CD14-positive monocyte (primary cell): ENCODE measurements around the gene CHMP1B. TPM values are rescaled to one million over a fixed set of nuclear protein-coding genes. Genes with fewer than 3 reads are reported as not detected.

Experiments
- DNase-seq, 3 donors: peaks; one replicate each; pipeline ENCODE4 v3.0.0-alpha.2; 2011 to 2022
- H2AFZ ChIP-seq: 2 replicates; pipeline ENCODE4 v1.6.0; 2012; ENCODE audit warnings: mild to moderate bottlenecking, low read depth, low read length, inconsistent platforms; ENCODE audit not compliant: insufficient read depth, poor library complexity, severe bottlenecking
- H3K27ac ChIP-seq, 2 donors: 1 replicate in 1 of 2; 2 replicates in 1 of 2; pipeline ENCODE4 v1.5.1; 2012 to 2013; ENCODE audit warnings: low read length in 2 of 2, control low read depth in 1 of 2, inconsistent platforms in 1 of 2, low read depth in 1 of 2, mild to moderate bottlenecking in 1 of 2
- H3K27me3 ChIP-seq, 2 donors: one replicate each; pipeline versions ENCODE4 v1.6.0 to v1.6.1; 2011 to 2013; ENCODE audit warnings: low read length in 2 of 2; ENCODE audit not compliant: control insufficient read depth in 2 of 2, insufficient read depth in 2 of 2
- H3K36me3 ChIP-seq, 2 donors: replicated peaks in 1 of 2; 1 replicate in 1 of 2; 2 replicates in 1 of 2; pipeline versions ENCODE4 v1.5.1 to v1.6.1; 2012 to 2013; ENCODE audit warnings: low read length in 2 of 2, control low read depth in 1 of 2, inconsistent platforms in 1 of 2, mild to moderate bottlenecking in 1 of 2; ENCODE audit not compliant: insufficient read depth in 2 of 2, control insufficient read depth in 1 of 2
- H3K4me1 ChIP-seq, 2 donors: 1 replicate in 1 of 2; 2 replicates in 1 of 2; pipeline versions ENCODE4 v1.5.1 to v1.6.1; 2012 to 2013; ENCODE audit warnings: low read length in 2 of 2, control low read depth in 1 of 2, inconsistent platforms in 1 of 2, mild to moderate bottlenecking in 1 of 2, moderate library complexity in 1 of 2; ENCODE audit not compliant: insufficient read depth in 2 of 2, control insufficient read depth in 1 of 2
- H3K4me2 ChIP-seq: replicated peaks from 2 replicates; pipeline ENCODE3; 2012; ENCODE audit warnings: low read length, moderate library complexity, mild to moderate bottlenecking; ENCODE audit not compliant: poor library complexity, severe bottlenecking; ENCODE audit errors: extremely low read depth
- H3K4me3 ChIP-seq, 3 experiments: fragments of 200-600 bp in 1 of 3; sonication (generic) in 1 of 3; replicated peaks in 1 of 3; 1 replicate in 2 of 3; 2 replicates in 1 of 3; pipeline ENCODE4 v1.5.1; 2011 to 2013; ENCODE audit warnings: low read length in 3 of 3, mild to moderate bottlenecking in 3 of 3, control low read depth in 2 of 3, low read depth in 2 of 3, inconsistent platforms in 1 of 3, moderate library complexity in 1 of 3
- H3K79me2 ChIP-seq: 2 replicates; pipeline ENCODE4 v1.6.0; 2012; ENCODE audit warnings: mild to moderate bottlenecking, control low read depth, inconsistent platforms, low read length, moderate library complexity; ENCODE audit not compliant: insufficient read depth
- H3K9ac ChIP-seq: 2 replicates; pipeline ENCODE4 v1.6.0; 2017; ENCODE audit warnings: low read length, mild to moderate bottlenecking; ENCODE audit not compliant: insufficient read depth, poor library complexity, severe bottlenecking
- H3K9me3 ChIP-seq, 2 donors: replicated peaks in 1 of 2; 1 replicate in 1 of 2; 2 replicates in 1 of 2; pipeline versions ENCODE4 v1.5.1 to v1.6.1; 2012 to 2013; ENCODE audit warnings: low read length in 2 of 2, control low read depth in 1 of 2; ENCODE audit not compliant: control insufficient read depth in 1 of 2, insufficient read depth in 1 of 2
- H4K20me1 ChIP-seq: 2 replicates; pipeline ENCODE4 v1.6.0; 2012; ENCODE audit warnings: mild to moderate bottlenecking, low read length, control low read depth, moderate library complexity; ENCODE audit not compliant: insufficient read depth
- H3K27ac Mint-ChIP-seq, 7 donors: one replicate each; pipeline ENCODE4 v1.8.0; 2020; ENCODE audit warnings: mild to moderate bottlenecking in 7 of 7, mixed read lengths in 7 of 7, moderate library complexity in 6 of 7, inconsistent platforms in 2 of 7
- H3K27me3 Mint-ChIP-seq, 3 donors: one replicate each; pipeline ENCODE4 v1.8.0; 2021 to 2022; ENCODE audit warnings: low read depth in 3 of 3, mild to moderate bottlenecking in 3 of 3, mixed read lengths in 3 of 3, moderate library complexity in 3 of 3, inconsistent platforms in 1 of 3
- H3K36me3 Mint-ChIP-seq, 2 donors: one replicate each; pipeline ENCODE4 v1.8.0; 2020; ENCODE audit warnings: mixed read lengths in 2 of 2, inconsistent platforms in 1 of 2, mild to moderate bottlenecking in 1 of 2
- H3K4me1 Mint-ChIP-seq: one replicate; pipeline ENCODE4 v1.8.0; 2020; ENCODE audit warnings: mild to moderate bottlenecking, mixed read lengths
- H3K4me3 Mint-ChIP-seq, 2 donors: one replicate each; pipeline ENCODE4 v1.8.0; 2020; ENCODE audit warnings: mild to moderate bottlenecking in 2 of 2, mixed read lengths in 2 of 2, moderate library complexity in 1 of 2
- H3K9me3 Mint-ChIP-seq, 7 donors: one replicate each; pipeline ENCODE4 v1.8.0; 2020 to 2022; ENCODE audit warnings: mixed read lengths in 7 of 7, mild to moderate bottlenecking in 6 of 7, moderate library complexity in 6 of 7, inconsistent platforms in 2 of 7
- WGBS: methylation state at CpG from one replicate; pipeline ENCODE4 v1.1.5; 2013; ENCODE audit warnings: missing lambda C conversion rate; ENCODE audit not compliant: insufficient coverage; 5-methylcytosine and 5-hydroxymethylcytosine counted together
- intact Hi-C, 2 donors: fragments of 100-400 bp; cut with micrococcal nuclease; formaldehyde crosslinking; loops; one replicate each; pipeline versions ENCODE4 v1.15.0 to v1.15.1; 2023
- polyA plus RNA-seq, 3 donors: library from polyadenylated mRNA; depleted of rRNA in 1 of 3; unstranded in 2 of 3; stranded (reverse) in 1 of 3; fragments of 300-500 nt in 2 of 3; fragments of >200 nt in 1 of 3; fragmentation: Illumina TruSeq in 2 of 3; gene quantifications; 1 replicate in 2 of 3; 2 replicates in 1 of 3; pipeline ENCODE4 v1.2.3, GENCODE V29; 2012 to 2021
- TF ChIP-seq, protein P1 (sequence below): fragments of 200-600 bp; IDR thresholded peaks from one replicate; pipeline ENCODE4 v1.8.0; 2022; ENCODE audit warnings: antibody characterized with exemption, mild to moderate bottlenecking

Gene CHMP1B
- polyA plus RNA-seq, 3 donors: 95.2 to 182 (median 105) TPM

DNA sequence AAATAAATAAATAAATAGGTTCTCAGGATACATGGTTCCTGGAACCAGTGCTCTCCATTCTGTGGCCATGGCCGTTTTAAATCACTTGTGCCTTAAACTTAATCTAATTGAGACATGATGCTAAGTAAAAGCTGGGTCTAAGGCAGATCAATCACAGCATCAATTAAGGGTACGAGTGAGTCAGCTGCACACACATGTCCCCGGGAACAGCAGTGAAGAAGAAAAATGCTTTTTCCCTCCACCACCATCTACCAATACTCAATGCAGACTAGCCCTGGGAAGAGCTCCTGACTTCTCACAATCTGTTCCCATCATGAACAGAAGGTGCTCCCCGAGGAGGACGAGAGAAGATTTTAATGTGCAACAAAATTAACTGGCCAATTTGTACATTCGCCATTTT lies 6.8 kb upstream of the CHMP1B start:
- intact Hi-C loops: no loop called here
- Mint-ChIP-seq H3K27me3 (peaks cover 3 to 15% (median 9%) of the 10 kb centered on the region in 3 donors), H3K27ac (no peak overlapping the region), H3K9me3 (peaks cover 0 to 2% (median 0%) of the 10 kb centered on the region in 7 donors), H3K4me1 (peaks cover 4% of the 10 kb centered on the region), H3K4me3 (peak overlapping the region in 1 of 2 donors; percentile 31), H3K36me3 (no peaks in the 10 kb centered on the region)
- TF ChIP-seq, protein P1, sequence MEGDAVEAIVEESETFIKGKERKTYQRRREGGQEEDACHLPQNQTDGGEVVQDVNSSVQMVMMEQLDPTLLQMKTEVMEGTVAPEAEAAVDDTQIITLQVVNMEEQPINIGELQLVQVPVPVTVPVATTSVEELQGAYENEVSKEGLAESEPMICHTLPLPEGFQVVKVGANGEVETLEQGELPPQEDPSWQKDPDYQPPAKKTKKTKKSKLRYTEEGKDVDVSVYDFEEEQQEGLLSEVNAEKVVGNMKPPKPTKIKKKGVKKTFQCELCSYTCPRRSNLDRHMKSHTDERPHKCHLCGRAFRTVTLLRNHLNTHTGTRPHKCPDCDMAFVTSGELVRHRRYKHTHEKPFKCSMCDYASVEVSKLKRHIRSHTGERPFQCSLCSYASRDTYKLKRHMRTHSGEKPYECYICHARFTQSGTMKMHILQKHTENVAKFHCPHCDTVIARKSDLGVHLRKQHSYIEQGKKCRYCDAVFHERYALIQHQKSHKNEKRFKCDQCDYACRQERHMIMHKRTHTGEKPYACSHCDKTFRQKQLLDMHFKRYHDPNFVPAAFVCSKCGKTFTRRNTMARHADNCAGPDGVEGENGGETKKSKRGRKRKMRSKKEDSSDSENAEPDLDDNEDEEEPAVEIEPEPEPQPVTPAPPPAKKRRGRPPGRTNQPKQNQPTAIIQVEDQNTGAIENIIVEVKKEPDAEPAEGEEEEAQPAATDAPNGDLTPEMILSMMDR: no peak
- no peaks in the 10 kb centered on the region for H3K79me2 ChIP-seq
- no peak for DNase-seq
- peaks cover under 1 to 2% of the 10 kb centered on the region in 2 donors for H3K4me1 ChIP-seq
- no peak overlapping the region for H3K4me2 ChIP-seq
- H3K9me3 ChIP-seq: no peaks in the 10 kb centered on the region
- no peaks in the 10 kb centered on the region for H3K36me3 ChIP-seq
- H4K20me1 ChIP-seq: no peaks in the 10 kb centered on the region
- H2AFZ ChIP-seq: no peak overlapping the region
- H3K27ac ChIP-seq: no peak overlapping the region
- H3K4me3 ChIP-seq: no peak overlapping the region
- 93% methylated on average over 3 of the region's 6 CpGs for WGBS
- H3K27me3 ChIP-seq: no peaks in the 10 kb centered on the region
- no peak overlapping the region for H3K9ac ChIP-seq

DNA sequence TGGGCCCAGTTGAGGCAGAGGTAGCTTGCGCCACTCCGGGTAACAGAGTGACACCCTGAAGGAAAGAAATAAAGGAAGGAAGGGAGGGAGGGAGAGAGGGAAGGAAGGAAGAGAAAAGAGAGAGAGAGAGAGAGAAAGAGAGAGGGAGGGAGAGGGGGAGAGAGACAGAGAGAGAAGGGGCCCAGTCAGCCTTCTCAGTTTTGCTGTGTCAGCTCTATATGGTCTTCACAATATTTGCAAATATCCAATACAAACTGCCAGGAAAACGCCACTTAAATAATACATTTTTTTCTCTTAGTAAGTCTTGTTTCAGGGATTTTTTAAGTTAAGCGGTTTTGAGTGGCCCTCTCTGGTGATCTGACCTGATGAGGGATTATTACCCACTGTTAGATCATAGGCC lies 5.6 kb upstream of the CHMP1B start:
- H3K27ac Mint-ChIP-seq: no peak overlapping the region

More for the DNA sequence above, 5.6 kb upstream of the CHMP1B start:
- Histone ChIP-seq H3K4me1 (peaks cover 11 to 14% of the 10 kb centered on the region in 2 donors), H3K9me3 (no peaks in the 10 kb centered on the region), H3K9ac (no peak overlapping the region), H3K4me3 (no peak overlapping the region), H4K20me1 (no peaks in the 10 kb centered on the region), H3K4me2 (no peak overlapping the region), H3K27ac (no peak overlapping the region), H2AFZ (no peak overlapping the region), H3K36me3 (no peaks in the 10 kb centered on the region), H3K79me2 (no peaks in the 10 kb centered on the region), H3K27me3 (no peaks in the 10 kb centered on the region)
- H3K27me3 Mint-ChIP-seq: peaks cover 3 to 15% (median 6%) of the 10 kb centered on the region in 3 donors
- peaks cover 14% of the 10 kb centered on the region for H3K4me1 Mint-ChIP-seq
- intact Hi-C loops: no loop called here
- peaks cover 0 to 2% (median 0%) of the 10 kb centered on the region in 7 donors for H3K9me3 Mint-ChIP-seq
- no peak overlapping the region for H3K4me3 Mint-ChIP-seq
- no peak for DNase-seq
- no peaks in the 10 kb centered on the region for H3K36me3 Mint-ChIP-seq
- TF ChIP-seq, protein P1: no peak
- WGBS: no CpG with 5 or more reads among the region's 4 CpGs
